Nephron (organoid): ENCODE measurements around the gene SEL1L3.

Experiments used
- H3K27ac Mint-ChIP-seq, 3 experiments: 2 replicates each; pipeline ENCODE4 v1.8.0; 2020; ENCODE audit warnings: mixed read lengths in 3 of 3, mild to moderate bottlenecking in 2 of 3, moderate library complexity in 1 of 3
- H3K27me3 Mint-ChIP-seq: 2 replicates; pipeline ENCODE4 v1.8.0; 2021; ENCODE audit warnings: low read depth, mild to moderate bottlenecking, moderate library complexity, mixed read lengths
- H3K36me3 Mint-ChIP-seq: 2 replicates; pipeline ENCODE4 v1.8.0; 2020; ENCODE audit warnings: low read depth, mixed read lengths
- H3K4me1 Mint-ChIP-seq: 2 replicates; pipeline ENCODE4 v1.8.0; 2020; ENCODE audit warnings: mixed read lengths
- H3K4me3 Mint-ChIP-seq, 3 experiments: 2 replicates each; pipeline ENCODE4 v1.8.0; 2020; ENCODE audit warnings: mild to moderate bottlenecking in 3 of 3, mixed read lengths in 3 of 3, moderate library complexity in 2 of 3
- H3K9me3 Mint-ChIP-seq: 2 replicates; pipeline ENCODE4 v1.8.0; 2020; ENCODE audit warnings: mixed read lengths
- CTCF ChIP-seq, 3 experiments: fragments of 200-600 bp; sonication (generic); IDR thresholded peaks; one replicate each; pipeline ENCODE4 v1.5.0; 2021; ENCODE audit warnings: antibody characterized with exemption in 3 of 3; ENCODE audit not compliant: unreplicated experiment in 3 of 3

The SEL1L3 gene

GRCh38 chr4:25700661-25701060 lies 162.1 kb downstream of the SEL1L3 start:
- Mint-ChIP-seq H3K36me3 (no peaks in the 10 kb centered on the region), H3K27me3 (no peaks in the 10 kb centered on the region), H3K4me1 (no peaks in the 10 kb centered on the region), H3K4me3 (no peak overlapping the region), H3K27ac (no peak overlapping the region), H3K9me3 (peaks cover 3% of the 10 kb centered on the region)
- TF ChIP-seq CTCF (IDR thresholded peaks at IDR 0.05; ENCODE audit: unreplicated experiment in 3 of 3), result no peak

GRCh38 chr4:25697516-25697915 lies 165.3 kb downstream of the SEL1L3 start:
- Mint-ChIP-seq H3K9me3 (peaks cover 7% of the 10 kb centered on the region), H3K36me3 (no peaks in the 10 kb centered on the region), H3K27me3 (no peaks in the 10 kb centered on the region), H3K4me1 (no peaks in the 10 kb centered on the region), H3K27ac (no peak overlapping the region), H3K4me3 (no peak overlapping the region)
- TF ChIP-seq CTCF (IDR thresholded peaks at IDR 0.05; ENCODE audit: unreplicated experiment in 3 of 3), result no peak
